Measurements from ENCODE around the gene REEP1.

DNA sequence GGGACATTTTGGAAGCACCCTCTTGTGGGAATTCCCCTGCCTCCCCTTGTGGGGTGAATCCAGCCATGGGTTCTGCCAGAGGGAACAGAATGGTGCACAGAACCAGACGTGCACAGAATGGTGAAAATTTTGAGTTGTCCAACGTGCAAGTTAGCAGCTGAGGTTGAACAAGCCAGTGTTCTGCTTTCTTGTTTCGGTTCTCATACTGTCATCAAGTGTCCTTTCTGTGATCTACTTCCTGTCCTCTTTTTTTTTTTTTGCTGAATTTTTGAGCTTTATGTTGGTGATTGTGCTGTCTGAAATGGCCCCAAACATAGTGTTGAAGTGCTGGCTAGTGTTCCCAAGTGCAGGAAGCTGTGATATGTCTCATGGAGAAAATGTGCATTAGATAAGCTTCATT, 21.5 kb upstream of the REEP1 start:
- TF ChIP-seq ZNF274 (IDR thresholded peaks at IDR 0.05; ENCODE audit: low read depth, low read length) (no peak), YY1 (IDR thresholded peaks at IDR 0.05; ENCODE audit: insufficient read depth, insufficient read length) (no peak)
